Dorsolateral prefrontal cortex (tissue), 118 donors: ENCODE results near the gene CTRL. TPM values are rescaled to one million over a fixed set of nuclear protein-coding genes. Genes with fewer than 3 reads are reported as not detected.

Source experiments
- total RNA-seq, 120 experiments: library from RNA; stranded (reverse); gene quantifications; one replicate each; pipeline versions ENCODE4 v1.2.3 to v1.2.4, GENCODE V29; 2022

The CTRL gene
- total RNA-seq, 120 experiments from 2014 or later = 0.26 to 6.7 (median 2.2) TPM; not detected in 2

Other genes starting within 250 kb of the CTRL start
- gene GFOD2, start 212.5 kb downstream of the CTRL start, total RNA-seq = 10 to 100 TPM; 13.3 to 49.7 (median 34.9) TPM
- gene RANBP10, start 125.3 kb downstream of the CTRL start, total RNA-seq = 10 to 100 TPM; 13.9 to 32.6 (median 21.2) TPM
- 10 to 100 TPM in 26 of 120 experiments, 1 to 10 TPM in 94; 3.1 to 16.5 (median 8.5) TPM for gene TSNAXIP1, start 125.0 kb downstream of the CTRL start, total RNA-seq
- 10 to 100 TPM; 17.7 to 30.0 (median 24.0) TPM for gene THAP11, start 89.5 kb downstream of the CTRL start, total RNA-seq
- gene NUTF2, start 84.9 kb downstream of the CTRL start, total RNA-seq = 10 to 100 TPM; 51.7 to 88.9 (median 72.2) TPM
- 10 to 100 TPM; 40.0 to 88.4 (median 54.9) TPM for gene CENPT, start 84.2 kb downstream of the CTRL start, total RNA-seq
- gene EDC4, start 58.8 kb downstream of the CTRL start, total RNA-seq = 10 to 100 TPM; 46.0 to 96.6 (median 69.2) TPM
- gene NRN1L, start 47.0 kb downstream of the CTRL start, total RNA-seq = 10 to 100 TPM in 1 of 120 experiments, 1 to 10 TPM in 97, under 1 TPM in 6, not detected in 16; 0.72 to 11.5 (median 2.6) TPM
- gene PSKH1, start 38.6 kb downstream of the CTRL start, total RNA-seq = 10 to 100 TPM; 10.9 to 28.1 (median 18.3) TPM
- gene PSMB10, start 5.0 kb upstream of the CTRL start, total RNA-seq = 10 to 100 TPM; 21.1 to 56.9 (median 38.9) TPM
- 10 to 100 TPM in 108 of 120 experiments, 1 to 10 TPM in 12; 5.4 to 42.1 (median 16.4) TPM for gene LCAT, start 12.3 kb upstream of the CTRL start, total RNA-seq
- 10 to 100 TPM; 12.2 to 79.2 (median 26.9) TPM for gene SLC12A4, start 36.8 kb upstream of the CTRL start, total RNA-seq
- 1 to 10 TPM in 3 of 120 experiments, under 1 TPM in 27, not detected in 90; 0.23 to 1.3 (median 0.35) TPM for gene DPEP3, start 48.6 kb upstream of the CTRL start, total RNA-seq
- 1 to 10 TPM in 69 of 120 experiments, under 1 TPM in 37, not detected in 14; 0.28 to 5.2 (median 1.2) TPM for gene DPEP2, start 67.6 kb upstream of the CTRL start, total RNA-seq
- under 1 TPM in 2 of 120 experiments, not detected in 118; 0.41 to 0.43 TPM for gene DPEP2NB, start 84.0 kb upstream of the CTRL start, total RNA-seq
- gene DDX28, start 91.4 kb upstream of the CTRL start, total RNA-seq = 10 to 100 TPM in 3 of 120 experiments, 1 to 10 TPM in 117; 3.1 to 10.7 (median 6.9) TPM
- gene DUS2, start 91.4 kb upstream of the CTRL start, total RNA-seq = 10 to 100 TPM; 10.6 to 25.8 (median 17.6) TPM
- gene NFATC3, start 153.5 kb upstream of the CTRL start, total RNA-seq = 10 to 100 TPM; 30.0 to 60.4 (median 40.8) TPM